Left ventricle myocardium inferior (tissue), 1 donor: ENCODE data around the gene CCDC74A. TPM values are rescaled to one million over a fixed set of nuclear protein-coding genes. Genes with fewer than 3 reads are reported as not detected.
"Not testable (repeated sequence)": the region's sequence is repeated elsewhere in the genome, so short reads cannot be mapped to it uniquely, and the experiment has no call there.

Experiments used
- DNase-seq: peaks from one replicate; pipeline ENCODE4 v3.0.0-alpha.2; 2020
- H3K27ac ChIP-seq: fragments of 200-600 bp; replicated peaks from 2 replicates; pipeline ENCODE4 v1.8.0; 2021
- H3K27me3 ChIP-seq: fragments of 200-600 bp; 2 replicates; pipeline ENCODE4 v1.8.0; 2021; ENCODE audit warnings: low read depth
- H3K36me3 ChIP-seq: fragments of 200-600 bp; 2 replicates; pipeline ENCODE4 v1.8.0; 2021
- H3K4me1 ChIP-seq: fragments of 200-600 bp; 2 replicates; pipeline ENCODE4 v1.8.0; 2021
- H3K4me3 ChIP-seq: fragments of 200-600 bp; 2 replicates; pipeline ENCODE4 v1.8.0; 2021; ENCODE audit warnings: mild to moderate bottlenecking, moderate library complexity
- H3K9me3 ChIP-seq: fragments of 200-600 bp; replicated peaks from 2 replicates; pipeline ENCODE4 v1.8.0; 2021
- intact Hi-C: fragments of 100-400 bp; cut with micrococcal nuclease; formaldehyde crosslinking; loops from one replicate; pipeline ENCODE4 v1.11.0; 2022
- total RNA-seq: library from RNA; stranded (reverse); fragmentation: NEBNext Ultra II Directional; extraction: Animal tissue kit (Norgen Biotek cat#: 25700); gene quantifications from one replicate; pipeline ENCODE4 v1.2.1, GENCODE V29; 2021
- TF ChIP-seq, protein P1 (sequence below): fragments of 200-600 bp; IDR thresholded peaks from 2 replicates; pipeline ENCODE4 v1.8.0; 2021; ENCODE audit warnings: antibody characterized with exemption, mild to moderate bottlenecking, borderline replicate concordance
- donor health status: DM: no; HTN: yes; CAD: no; lungs with severe emphysema.

CCDC74A gene
- total RNA-seq, 1 donor from 2014 or later = 1.1 TPM

DNA sequence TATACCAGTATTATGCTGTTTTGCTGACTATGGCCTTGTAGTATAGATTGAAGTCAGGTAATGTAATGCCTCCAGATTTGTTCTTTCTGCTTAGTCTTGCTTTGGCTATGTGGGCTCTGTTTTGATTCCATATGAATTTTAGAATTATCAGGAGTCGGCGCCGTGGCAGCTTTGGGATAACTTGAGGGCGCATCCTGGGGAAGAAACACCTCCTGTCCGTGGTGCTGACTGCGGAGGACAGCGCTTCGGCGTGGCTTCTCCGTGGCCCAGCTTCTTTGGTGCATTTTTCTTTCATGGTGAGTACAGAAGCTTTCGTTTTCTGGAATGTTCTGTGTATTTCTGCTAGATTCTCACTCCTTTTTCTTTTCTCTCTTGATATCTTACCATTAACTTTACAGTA, 25.2 kb downstream of the CCDC74A start:
- Histone ChIP-seq H3K27ac (no peak overlapping the region), H3K27me3 (peaks cover 13% of the 10 kb centered on the region), H3K36me3 (no peaks in the 10 kb centered on the region), H3K4me3 (no peak overlapping the region), H3K9me3 (no peaks in the 10 kb centered on the region), H3K4me1 (no peaks in the 10 kb centered on the region)
- TF ChIP-seq, protein P1, sequence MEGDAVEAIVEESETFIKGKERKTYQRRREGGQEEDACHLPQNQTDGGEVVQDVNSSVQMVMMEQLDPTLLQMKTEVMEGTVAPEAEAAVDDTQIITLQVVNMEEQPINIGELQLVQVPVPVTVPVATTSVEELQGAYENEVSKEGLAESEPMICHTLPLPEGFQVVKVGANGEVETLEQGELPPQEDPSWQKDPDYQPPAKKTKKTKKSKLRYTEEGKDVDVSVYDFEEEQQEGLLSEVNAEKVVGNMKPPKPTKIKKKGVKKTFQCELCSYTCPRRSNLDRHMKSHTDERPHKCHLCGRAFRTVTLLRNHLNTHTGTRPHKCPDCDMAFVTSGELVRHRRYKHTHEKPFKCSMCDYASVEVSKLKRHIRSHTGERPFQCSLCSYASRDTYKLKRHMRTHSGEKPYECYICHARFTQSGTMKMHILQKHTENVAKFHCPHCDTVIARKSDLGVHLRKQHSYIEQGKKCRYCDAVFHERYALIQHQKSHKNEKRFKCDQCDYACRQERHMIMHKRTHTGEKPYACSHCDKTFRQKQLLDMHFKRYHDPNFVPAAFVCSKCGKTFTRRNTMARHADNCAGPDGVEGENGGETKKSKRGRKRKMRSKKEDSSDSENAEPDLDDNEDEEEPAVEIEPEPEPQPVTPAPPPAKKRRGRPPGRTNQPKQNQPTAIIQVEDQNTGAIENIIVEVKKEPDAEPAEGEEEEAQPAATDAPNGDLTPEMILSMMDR = no peak
- intact Hi-C loops = no loop called here
- DNase-seq = no peak

DNA sequence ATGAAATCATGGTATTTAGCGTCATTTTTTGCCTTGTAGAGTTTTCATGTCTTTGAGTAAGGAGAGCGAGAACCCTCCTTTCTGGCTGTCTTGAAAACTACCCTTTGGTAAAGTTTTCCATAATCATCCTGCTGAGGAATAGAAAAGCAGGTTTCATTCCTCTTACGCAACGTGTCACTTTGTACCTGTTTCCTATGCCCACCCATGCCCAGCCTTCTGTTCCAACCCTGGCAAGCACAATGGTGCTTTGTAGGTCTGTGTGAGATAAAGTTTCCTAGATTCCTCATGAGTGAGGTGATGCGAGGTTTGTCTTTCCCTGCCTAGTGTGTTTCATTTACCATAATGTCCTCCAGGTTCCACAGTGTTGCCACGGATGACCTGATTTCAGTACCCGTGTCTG, 29.3 kb downstream of the CCDC74A start:
- no peaks in the 10 kb centered on the region for H3K4me1 ChIP-seq
- no peaks in the 10 kb centered on the region for H3K36me3 ChIP-seq
- no peaks in the 10 kb centered on the region for H3K9me3 ChIP-seq
- H3K27me3 ChIP-seq = peaks cover 33% of the 10 kb centered on the region
- intact Hi-C loops = no loop called here
- TF ChIP-seq, protein P1 = no peak
- no peak for DNase-seq
- H3K4me3 ChIP-seq = no peak overlapping the region
- H3K27ac ChIP-seq = no peak overlapping the region

DNA sequence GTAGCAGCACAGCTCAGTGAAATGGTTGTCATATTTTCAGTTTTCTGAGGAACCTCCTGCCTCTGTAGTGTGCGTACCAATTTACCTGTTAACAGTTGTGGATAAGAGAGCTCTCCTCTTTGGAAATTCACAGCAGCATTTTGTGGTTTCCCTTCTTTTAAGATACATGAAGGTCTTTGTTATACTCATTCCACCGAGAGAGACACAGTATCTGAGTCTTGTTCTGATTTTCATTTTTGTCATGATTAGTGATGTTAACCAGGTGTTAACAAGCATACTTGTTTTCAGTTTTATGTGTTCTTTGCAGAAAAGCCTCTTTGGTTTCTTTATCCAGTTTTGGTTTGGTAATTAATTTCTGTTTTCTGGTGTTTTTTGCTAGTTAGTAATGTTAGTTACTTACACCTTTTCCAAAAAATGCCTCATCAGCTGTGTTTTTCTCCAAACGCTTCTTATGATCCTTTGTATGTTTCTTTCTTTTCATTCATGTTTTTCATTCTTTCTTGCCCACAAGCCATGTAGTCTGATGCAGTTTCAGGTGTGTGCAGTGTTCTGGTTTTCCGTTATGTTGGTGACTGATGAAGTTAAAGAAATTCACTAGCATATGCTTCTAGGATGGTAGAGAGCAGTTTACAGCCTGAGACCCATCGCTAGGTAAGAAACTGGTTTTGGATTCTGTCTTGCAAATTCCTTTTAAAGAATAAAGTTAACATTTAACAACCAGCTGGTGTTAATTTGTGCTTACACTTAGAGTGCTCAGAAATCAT, 30.1 kb downstream of the CCDC74A start:
- Histone ChIP-seq H3K9me3 (no peaks in the 10 kb centered on the region), H3K27me3 (peaks cover 33% of the 10 kb centered on the region), H3K4me1 (no peaks in the 10 kb centered on the region), H3K36me3 (no peaks in the 10 kb centered on the region), H3K4me3 (no peak overlapping the region), H3K27ac (no peak overlapping the region)
- TF ChIP-seq, protein P1 = no peak
- DNase-seq = no peak
- intact Hi-C loops = no loop called here

DNA sequence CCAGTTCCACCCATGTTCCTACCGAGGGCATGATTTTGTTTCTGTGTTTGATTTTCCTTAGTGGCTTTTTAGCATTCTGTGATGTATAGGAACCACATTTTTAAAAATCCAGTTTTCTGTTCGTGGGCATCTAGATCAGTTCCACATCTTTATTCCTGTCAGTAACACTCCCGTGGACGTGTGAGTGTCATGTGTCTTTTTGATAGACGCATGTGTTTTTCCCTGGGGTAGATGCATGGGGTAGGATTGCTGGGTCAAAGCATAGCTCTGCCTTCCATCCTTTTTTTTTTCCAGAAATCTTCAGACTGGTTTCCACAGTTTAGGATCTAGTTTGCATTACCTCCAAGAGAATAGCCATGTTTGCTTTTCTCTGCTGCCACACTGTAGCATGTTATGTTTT, 38.7 kb downstream of the CCDC74A start:
- TF ChIP-seq, protein P1 = no peak
- Histone ChIP-seq H3K27ac (no peak overlapping the region), H3K9me3 (no peaks in the 10 kb centered on the region), H3K4me1 (no peaks in the 10 kb centered on the region), H3K27me3 (peaks cover 20% of the 10 kb centered on the region), H3K4me3 (no peak overlapping the region), H3K36me3 (no peaks in the 10 kb centered on the region)
- intact Hi-C loops = no loop called here
- DNase-seq = no peak

DNA sequence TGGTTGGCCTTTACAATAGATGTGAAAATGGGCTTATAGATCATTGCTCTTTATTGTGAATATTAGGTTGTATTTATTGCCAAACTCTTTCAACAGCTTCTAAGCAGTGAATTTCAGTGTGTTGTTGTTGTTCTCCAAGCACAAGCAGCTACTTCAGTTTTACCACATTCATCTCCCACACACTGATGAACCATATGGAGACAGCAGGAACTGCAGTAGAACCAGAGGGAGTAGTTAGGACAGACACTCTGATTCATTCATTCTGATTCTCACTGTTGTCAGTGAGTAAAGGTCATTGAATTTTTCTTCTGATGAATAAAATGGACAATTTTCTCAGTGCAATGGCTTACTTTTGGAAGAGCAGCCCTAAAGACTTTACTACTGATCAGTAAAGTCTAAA, 40.2 kb downstream of the CCDC74A start:
- TF ChIP-seq, protein P1 = no peak
- DNase-seq = no peak
- Histone ChIP-seq H3K27me3 (peaks cover 20% of the 10 kb centered on the region), H3K36me3 (no peaks in the 10 kb centered on the region), H3K27ac (no peak overlapping the region), H3K9me3 (no peaks in the 10 kb centered on the region), H3K4me3 (no peak overlapping the region), H3K4me1 (no peaks in the 10 kb centered on the region)
- intact Hi-C loops = no loop called here

DNA sequence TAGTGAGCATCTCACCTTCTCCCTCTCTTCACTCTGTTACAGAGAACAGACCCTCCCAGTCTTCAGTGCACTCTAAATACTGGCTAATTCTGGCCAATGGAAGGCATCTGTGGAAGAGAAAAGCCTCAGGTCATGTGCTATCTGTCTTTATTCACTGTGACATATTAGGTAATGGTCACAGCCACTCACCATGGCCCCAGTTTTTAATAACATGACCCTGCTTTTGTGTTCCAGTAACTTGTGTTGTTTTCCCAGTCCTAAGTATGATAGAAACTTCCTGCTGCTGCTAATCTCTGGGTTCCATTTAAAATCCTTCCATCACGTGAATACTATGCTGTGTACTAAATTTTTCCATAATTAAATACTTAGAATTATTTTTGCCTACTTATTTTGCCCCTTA, 40.7 kb downstream of the CCDC74A start:
- H3K4me3 ChIP-seq, intact Hi-C loops, H3K4me1 ChIP-seq, H3K36me3 ChIP-seq, H3K27ac ChIP-seq, DNase-seq, H3K9me3 ChIP-seq: not testable (repeated sequence)
- peaks cover 20% of the 10 kb centered on the region for H3K27me3 ChIP-seq
